ENCODE data around the gene WHAMM. TPM values are rescaled to one million over a fixed set of nuclear protein-coding genes. Genes with fewer than 3 reads are reported as not detected.

The WHAMM gene
- polyA plus RNA-seq, 2 of the 4 experiments (the other 2 are of a cell fraction), result 5.1 to 5.6 TPM

DNA sequence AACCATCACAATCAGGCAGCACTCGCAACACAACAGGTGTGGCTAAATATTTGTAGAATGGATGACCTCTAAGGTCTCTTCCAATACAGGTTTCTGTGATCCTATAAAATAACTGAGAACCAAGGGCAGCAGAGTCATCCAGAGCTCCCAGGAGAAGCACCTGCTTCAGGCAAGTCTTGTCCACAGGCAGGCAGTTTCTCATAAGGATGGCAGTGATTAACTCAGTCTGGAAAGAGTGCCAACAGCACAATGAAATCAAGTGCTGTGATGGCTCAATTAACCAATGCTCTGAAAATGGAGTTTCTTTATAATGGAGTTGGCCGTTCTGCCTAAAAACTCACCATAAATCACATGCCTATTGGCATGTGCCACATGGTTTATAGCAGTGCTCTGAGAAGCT, 72.3 kb downstream of the WHAMM start:
- Histone ChIP-seq H3K4me2 (no peak overlapping the region), H3K9me3 (no peaks in the 10 kb centered on the region), H3K27ac (no peak overlapping the region), H3K4me3 (no peak overlapping the region), H3K4me1 (no peaks in the 10 kb centered on the region)
- 0 out of 6 replicates have a peak, but pooled peaks of 1 of the 2 experiments have one; percentile 34 for ATAC-seq
- FAIRE-seq, result no peak
- ChIA-PET CTCF (interaction anchor here (0.6 kb wide), 1 partner anchor 51 kb away, joined by 3 read pairs; no protein-coding TSS in a partner anchor), POLR2A (no interaction called here)
- WGBS (ENCODE audit: missing lambda C conversion rate), result 87% methylated on average over 2 of the region's 2 CpGs
- DNase-seq (ENCODE audit: low read depth in 1 of 2, low spot score in 1 of 2), result no peak
- TF ChIP-seq ZSCAN20 (CRISPR knock-in tag; IDR thresholded peaks at IDR 0.05) (no peak), ZC3H11A (IDR thresholded peaks at IDR 0.05) (no peak), CEBPB (IDR thresholded peaks at IDR 0.05) (no peak), CBX2 (IDR thresholded peaks at IDR 0.05; ENCODE audit: borderline replicate concordance, low read depth) (no peak), MAFK (IDR thresholded peaks at IDR 0.05; ENCODE audit: partially characterized antibody) (no peak), CHD4 (IDR thresholded peaks at IDR 0.05; ENCODE audit: borderline replicate concordance) (no peak), MAZ (IDR thresholded peaks at IDR 0.05; ENCODE audit: borderline replicate concordance, low read depth, low read length) (no peak)
- TF ChIP-seq, protein P1, sequence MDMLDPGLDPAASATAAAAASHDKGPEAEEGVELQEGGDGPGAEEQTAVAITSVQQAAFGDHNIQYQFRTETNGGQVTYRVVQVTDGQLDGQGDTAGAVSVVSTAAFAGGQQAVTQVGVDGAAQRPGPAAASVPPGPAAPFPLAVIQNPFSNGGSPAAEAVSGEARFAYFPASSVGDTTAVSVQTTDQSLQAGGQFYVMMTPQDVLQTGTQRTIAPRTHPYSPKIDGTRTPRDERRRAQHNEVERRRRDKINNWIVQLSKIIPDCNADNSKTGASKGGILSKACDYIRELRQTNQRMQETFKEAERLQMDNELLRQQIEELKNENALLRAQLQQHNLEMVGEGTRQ (IDR thresholded peaks at IDR 0.05), result no peak
- TF ChIP-seq, protein P2, sequence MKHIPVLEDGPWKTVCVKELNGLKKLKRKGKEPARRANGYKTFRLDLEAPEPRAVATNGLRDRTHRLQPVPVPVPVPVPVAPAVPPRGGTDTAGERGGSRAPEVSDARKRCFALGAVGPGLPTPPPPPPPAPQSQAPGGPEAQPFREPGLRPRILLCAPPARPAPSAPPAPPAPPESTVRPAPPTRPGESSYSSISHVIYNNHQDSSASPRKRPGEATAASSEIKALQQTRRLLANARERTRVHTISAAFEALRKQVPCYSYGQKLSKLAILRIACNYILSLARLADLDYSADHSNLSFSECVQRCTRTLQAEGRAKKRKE (CRISPR knock-in tag; IDR thresholded peaks at IDR 0.05; ENCODE audit: low read depth), result no peak

DNA sequence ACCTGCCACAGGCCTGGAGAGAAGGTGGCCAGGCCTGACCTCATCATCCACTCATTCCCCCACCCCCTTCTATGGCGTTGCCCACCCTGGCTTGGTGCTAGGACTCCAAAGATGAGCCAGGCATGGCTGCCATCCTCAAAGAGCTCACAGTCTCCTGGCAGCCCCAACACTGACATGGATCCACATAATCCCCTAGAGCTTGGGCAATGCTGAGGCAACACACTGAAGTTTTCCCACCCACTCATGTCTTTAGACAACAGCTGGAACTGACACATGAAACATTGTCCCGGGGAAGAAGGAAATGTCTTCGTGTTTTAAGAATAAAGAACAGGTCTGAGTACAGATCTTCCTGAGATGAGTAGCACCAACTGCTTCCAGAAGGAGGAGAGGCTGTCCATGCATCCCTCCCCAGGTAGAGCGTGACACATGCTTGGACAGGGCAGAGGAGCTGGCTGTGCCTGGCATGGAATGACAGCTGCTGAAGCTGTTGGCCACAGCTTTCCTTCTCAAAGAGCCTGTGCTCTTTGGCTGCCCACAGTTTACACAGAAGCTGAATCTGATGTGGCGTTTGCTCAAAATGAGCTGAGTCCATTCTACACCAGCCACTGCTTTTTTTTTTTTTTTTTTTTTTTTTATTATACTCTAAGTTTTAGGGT, 73.0 kb downstream of the WHAMM start:
- FAIRE-seq, result no peak
- H3K27ac ChIP-seq, result no peak overlapping the region
- H3K4me3 ChIP-seq, result no peak overlapping the region
- POLR2A ChIA-PET, result no interaction called here
- no peak for ATAC-seq
- WGBS (ENCODE audit: missing lambda C conversion rate), result 56% methylated on average over 5 of the region's 5 CpGs
- no peak overlapping the region for H3K4me2 ChIP-seq
- TF ChIP-seq FOXS1 (CRISPR knock-in tag; IDR thresholded peaks at IDR 0.05) (no peak), NR3C1 (IDR thresholded peaks at IDR 0.05) (no peak)
- CTCF ChIA-PET, result interaction anchor here (0.6 kb wide), 1 partner anchor 50 kb away, joined by 3 read pairs; no protein-coding TSS in a partner anchor
- no peaks in the 10 kb centered on the region for H3K4me1 ChIP-seq
- H3K9me3 ChIP-seq, result no peaks in the 10 kb centered on the region
- DNase-seq (ENCODE audit: low read depth in 1 of 2, low spot score in 1 of 2), result no peak

Other genes with a start within 250 kb of the WHAMM start
- gene CPEB1, start 162.3 kb upstream of the WHAMM start, polyA plus RNA-seq (2011; rRNA removed), result 7.0 and 7.7 TPM in 2 replicates
- 2.7 to 2.8 TPM (median 2.7 TPM) in 3 replicates for gene CPEB1, start 162.3 kb upstream of the WHAMM start, polyA plus RNA-seq (2017; fragmentation: RNase III; extraction: RNeasy Plus Mini Kit Qiagen cat#74134 plus additional on column Dnase treatment)
- gene AP3B2, start 99.8 kb upstream of the WHAMM start, polyA plus RNA-seq (2011; rRNA removed), result 0.56 and 0.68 TPM in 2 replicates
- gene AP3B2, start 99.8 kb upstream of the WHAMM start, polyA plus RNA-seq (2017; fragmentation: RNase III; extraction: RNeasy Plus Mini Kit Qiagen cat#74134 plus additional on column Dnase treatment), result 0.32 to 0.63 TPM (median 0.46 TPM) in 3 replicates
- not detected in 2 replicates for gene FSD2, start 3.6 kb upstream of the WHAMM start, polyA plus RNA-seq (2011; rRNA removed)
- 0.01 TPM in 1 of 3 replicates, not detected in the others for gene FSD2, start 3.6 kb upstream of the WHAMM start, polyA plus RNA-seq (2017; fragmentation: RNase III; extraction: RNeasy Plus Mini Kit Qiagen cat#74134 plus additional on column Dnase treatment)
- gene HOMER2, start 143.1 kb downstream of the WHAMM start, polyA plus RNA-seq (2011; rRNA removed), result 13.3 and 15.4 TPM in 2 replicates
- 9.4 to 11.0 TPM (median 10.2 TPM) in 3 replicates for gene HOMER2, start 143.1 kb downstream of the WHAMM start, polyA plus RNA-seq (2017; fragmentation: RNase III; extraction: RNeasy Plus Mini Kit Qiagen cat#74134 plus additional on column Dnase treatment)
- gene RAMAC, start 176.6 kb downstream of the WHAMM start, polyA plus RNA-seq (2011; rRNA removed), result 50.3 and 68.1 TPM in 2 replicates
- gene RAMAC, start 176.6 kb downstream of the WHAMM start, polyA plus RNA-seq (2017; fragmentation: RNase III; extraction: RNeasy Plus Mini Kit Qiagen cat#74134 plus additional on column Dnase treatment), result 38.9 to 40.8 TPM (median 39.7 TPM) in 3 replicates
- gene C15orf40, start 202.0 kb downstream of the WHAMM start, polyA plus RNA-seq (2011; rRNA removed), result 48.0 and 54.1 TPM in 2 replicates
- gene C15orf40, start 202.0 kb downstream of the WHAMM start, polyA plus RNA-seq (2017; fragmentation: RNase III; extraction: RNeasy Plus Mini Kit Qiagen cat#74134 plus additional on column Dnase treatment), result 45.1 to 55.0 TPM (median 47.0 TPM) in 3 replicates